GM23248 (cell line): ENCODE data around the gene SUGCT. TPM values are rescaled to one million over a fixed set of nuclear protein-coding genes. Genes with fewer than 3 reads are reported as not detected.

Experiments used
- DNase-seq: peaks from one replicate; pipeline ENCODE4 v3.0.0-alpha.2; 2015
- H2AFZ ChIP-seq: fragments of 200-600 bp; sonication (generic); 2 replicates; pipeline ENCODE4 v1.6.1; 2016; ENCODE audit warnings: antibody characterized with exemption
- H3F3A ChIP-seq: fragments of 200-600 bp; sonication (generic); 2 replicates; pipeline ENCODE4 v1.6.1; 2016; ENCODE audit warnings: mild to moderate bottlenecking, antibody characterized with exemption, mixed run types; ENCODE audit not compliant: insufficient read depth
- H3K27ac ChIP-seq: fragments of 200-600 bp; sonication (generic); 2 replicates; pipeline ENCODE4 v1.5.1; 2016; ENCODE audit warnings: mild to moderate bottlenecking
- H3K27me3 ChIP-seq: fragments of 200-600 bp; sonication (generic); replicated peaks from 2 replicates; pipeline ENCODE4 v1.6.1; 2016; ENCODE audit warnings: mild to moderate bottlenecking; ENCODE audit not compliant: insufficient read depth
- H3K36me3 ChIP-seq: fragments of 200-600 bp; sonication (generic); 2 replicates; pipeline ENCODE4 v1.6.1; 2016; ENCODE audit warnings: low read depth, mild to moderate bottlenecking
- H3K4me1 ChIP-seq: fragments of 200-600 bp; sonication (generic); 2 replicates; pipeline ENCODE4 v1.6.1; 2016; ENCODE audit warnings: mild to moderate bottlenecking; ENCODE audit not compliant: insufficient read depth
- H3K4me2 ChIP-seq: fragments of 200-600 bp; sonication (generic); one replicate; pipeline ENCODE4 v1.6.1; 2016; ENCODE audit warnings: mild to moderate bottlenecking; ENCODE audit not compliant: unreplicated experiment
- H3K4me3 ChIP-seq: fragments of 200-600 bp; sonication (generic); 2 replicates; pipeline ENCODE4 v1.5.1; 2016; ENCODE audit warnings: mild to moderate bottlenecking
- H3K79me2 ChIP-seq: fragments of 200-600 bp; sonication (generic); 2 replicates; pipeline ENCODE4 v1.6.1; 2016; ENCODE audit warnings: mild to moderate bottlenecking; ENCODE audit not compliant: insufficient read depth
- H3K9ac ChIP-seq: fragments of 200-600 bp; sonication (generic); 2 replicates; pipeline ENCODE4 v1.6.1; 2016; ENCODE audit warnings: mild to moderate bottlenecking
- H3K9me2 ChIP-seq: fragments of 200-600 bp; sonication (generic); 2 replicates; pipeline ENCODE4 v1.6.1; 2016; ENCODE audit warnings: mixed run types, mild to moderate bottlenecking, moderate library complexity; ENCODE audit not compliant: insufficient read depth
- H3K9me3 ChIP-seq: fragments of 200-600 bp; sonication (generic); one replicate; pipeline ENCODE4 v1.6.1; 2017; ENCODE audit warnings: low read depth
- H4K20me1 ChIP-seq: fragments of 200-600 bp; sonication (generic); 2 replicates; pipeline ENCODE4 v1.6.0; 2016; ENCODE audit not compliant: insufficient read depth
- EZH2 ChIP-seq: fragments of 200-600 bp; sonication (generic); IDR thresholded peaks from 2 replicates; pipeline ENCODE4 v1.6.1; 2018; ENCODE audit warnings: antibody characterized with exemption, mild to moderate bottlenecking; ENCODE audit not compliant: insufficient read depth, poor library complexity, severe bottlenecking
- EZH2phosphoT487 ChIP-seq: fragments of 200-600 bp; sonication (generic); IDR thresholded peaks from 2 replicates; pipeline ENCODE4 v1.6.1; 2018; ENCODE audit warnings: antibody characterized with exemption, moderate library complexity, mild to moderate bottlenecking, low read depth; ENCODE audit not compliant: insufficient read depth
- WGBS, 2 experiments: methylation state at CpG; one replicate each; pipeline ENCODE4 v1.1.6; 2015 to 2017; ENCODE audit warnings: low lambda C conversion rate in 2 of 2, low coverage in 1 of 2; ENCODE audit errors: missing lambda C conversion rate in 2 of 2; 5-methylcytosine and 5-hydroxymethylcytosine counted together
- in situ Hi-C: fragments of 300-500 bp; cut with MboI; formaldehyde crosslinking; loops from 2 replicates; pipeline ENCODE4 v1.15.0; 2020
- polyA plus RNA-seq: library from polyadenylated mRNA; unstranded; fragments of >200 nt; fragmentation: Nextera tagmentation; extraction: Ambion mirVana; gene quantifications from 2 replicates; pipeline ENCODE4 v1.2.1, GENCODE V29; 2016
- total RNA-seq: library from RNA; depleted of rRNA; stranded (reverse); fragments of >200 nt; shearing (Covaris generic); gene quantifications from 2 replicates; pipeline ENCODE4 v1.2.3, GENCODE V29; 2014

Gene SUGCT
- total and polyA plus RNA-seq, 2 experiments from 2014 or later, result 2.2 to 7.1 TPM

DNA sequence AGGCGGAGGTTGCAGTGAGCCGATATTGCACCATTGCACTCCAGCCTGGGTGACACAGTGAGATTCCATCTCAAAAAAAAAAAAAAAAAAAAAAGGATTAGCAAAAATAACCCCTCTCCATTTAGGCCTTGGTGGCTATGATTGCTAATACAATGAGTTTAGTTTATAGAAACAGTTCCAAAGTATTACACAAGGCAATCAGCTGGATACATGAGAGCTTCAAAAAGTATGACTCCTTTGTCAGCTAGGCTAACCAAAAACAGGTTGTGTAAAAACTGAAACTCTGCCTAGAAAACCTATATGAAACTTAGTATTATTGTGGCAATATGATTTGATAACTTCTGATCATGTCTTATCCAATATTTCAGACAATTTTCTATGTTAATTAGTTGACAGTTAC, 57.2 kb downstream of the SUGCT start:
- Histone ChIP-seq H3K4me2 (peak overlapping the region; percentile 0), H3K9me2 (no peaks in the 10 kb centered on the region), H3K79me2 (no peaks in the 10 kb centered on the region), H3K4me1 (peaks cover 14% of the 10 kb centered on the region), H3K4me3 (no peak overlapping the region), H3K9me3 (no peaks in the 10 kb centered on the region), H3K9ac (no peak overlapping the region), H3K27ac (peak overlapping the region; percentile 41), H3K27me3 (no peaks in the 10 kb centered on the region), H2AFZ (no peak overlapping the region), H3F3A (peaks cover 21% of the 10 kb centered on the region), H4K20me1 (no peaks in the 10 kb centered on the region), H3K36me3 (no peaks in the 10 kb centered on the region)
- DNase-seq, result peak; percentile 87
- TF ChIP-seq EZH2phosphoT487, result no peak
- no peak for TF ChIP-seq EZH2
- WGBS, 2 experiments, result 73% methylated on average over 2 of the region's 2 CpGs; no CpG with 5 or more reads in 1 of the 2 experiments
- in situ Hi-C loops, result no loop called here

DNA sequence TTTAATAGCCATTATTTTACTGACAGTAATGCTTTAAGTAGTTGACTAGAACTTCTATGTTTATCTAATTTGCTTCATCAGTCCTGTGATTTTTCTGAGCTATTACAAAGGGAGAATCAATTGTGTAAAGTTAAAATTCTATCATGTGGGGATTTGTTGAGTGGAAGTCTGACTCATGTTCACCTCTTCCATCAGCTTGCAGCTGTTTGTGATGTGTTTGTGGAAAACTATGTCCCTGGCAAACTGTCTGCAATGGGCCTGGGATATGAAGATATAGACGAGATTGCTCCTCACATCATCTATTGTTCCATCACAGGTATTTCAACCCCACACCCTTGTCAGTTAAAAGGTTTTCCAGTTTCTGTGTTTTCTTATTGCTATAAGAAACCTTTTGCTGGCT, 59.9 kb downstream of the SUGCT start:
- no peak overlapping the region for H3K9ac ChIP-seq
- H4K20me1 ChIP-seq, result no peaks in the 10 kb centered on the region
- no peak overlapping the region for H2AFZ ChIP-seq
- DNase-seq, result peak; percentile 80
- peak overlapping the region; percentile 50 for H3K27ac ChIP-seq
- H3F3A ChIP-seq, result peaks cover 21% of the 10 kb centered on the region
- no peaks in the 10 kb centered on the region for H3K9me2 ChIP-seq
- in situ Hi-C loops, result no loop called here
- no peak overlapping the region for H3K4me2 ChIP-seq
- 5 to 10% methylated on average over 1 of the region's 1 CpG for WGBS, 2 experiments
- no peak overlapping the region for H3K4me3 ChIP-seq
- H3K27me3 ChIP-seq, result no peaks in the 10 kb centered on the region
- H3K36me3 ChIP-seq, result no peaks in the 10 kb centered on the region
- H3K9me3 ChIP-seq, result no peaks in the 10 kb centered on the region
- H3K4me1 ChIP-seq, result peaks cover 23% of the 10 kb centered on the region
- no peak for TF ChIP-seq EZH2
- no peak for TF ChIP-seq EZH2phosphoT487
- H3K79me2 ChIP-seq, result no peaks in the 10 kb centered on the region

DNA sequence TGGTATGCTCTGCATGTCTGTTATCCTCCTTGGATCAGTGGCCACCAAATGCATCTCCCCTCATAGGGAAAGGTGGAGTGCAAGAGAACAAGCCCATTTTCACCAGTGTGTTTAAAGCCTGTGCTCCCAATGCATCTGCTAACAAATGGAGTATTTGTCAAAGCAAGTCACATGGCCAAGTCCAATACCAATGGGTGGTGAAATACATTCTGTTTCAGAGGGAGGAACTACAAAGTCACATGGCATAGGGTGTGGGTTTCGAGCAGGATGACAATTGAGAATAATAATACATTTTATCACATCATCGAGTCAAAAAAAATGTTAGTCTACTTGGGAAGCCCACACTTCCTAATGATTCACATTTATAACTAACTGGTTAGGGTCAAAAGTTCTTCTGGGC, 62.7 kb downstream of the SUGCT start:
- Histone ChIP-seq H3K27ac (no peak overlapping the region), H3K4me2 (no peak overlapping the region), H2AFZ (no peak overlapping the region), H3K36me3 (no peaks in the 10 kb centered on the region), H3K79me2 (no peaks in the 10 kb centered on the region), H3K4me3 (no peak overlapping the region), H3K9me3 (no peaks in the 10 kb centered on the region), H3K4me1 (peaks cover 37% of the 10 kb centered on the region), H3K9ac (no peak overlapping the region), H3K27me3 (no peaks in the 10 kb centered on the region), H4K20me1 (no peaks in the 10 kb centered on the region), H3F3A (peaks cover 11% of the 10 kb centered on the region), H3K9me2 (no peaks in the 10 kb centered on the region)
- in situ Hi-C loops, result no loop called here
- no peak for DNase-seq
- no peak for TF ChIP-seq EZH2
- TF ChIP-seq EZH2phosphoT487, result no peak
- WGBS, 2 experiments, result 84 to 90% methylated on average over 2 of the region's 2 CpGs

DNA sequence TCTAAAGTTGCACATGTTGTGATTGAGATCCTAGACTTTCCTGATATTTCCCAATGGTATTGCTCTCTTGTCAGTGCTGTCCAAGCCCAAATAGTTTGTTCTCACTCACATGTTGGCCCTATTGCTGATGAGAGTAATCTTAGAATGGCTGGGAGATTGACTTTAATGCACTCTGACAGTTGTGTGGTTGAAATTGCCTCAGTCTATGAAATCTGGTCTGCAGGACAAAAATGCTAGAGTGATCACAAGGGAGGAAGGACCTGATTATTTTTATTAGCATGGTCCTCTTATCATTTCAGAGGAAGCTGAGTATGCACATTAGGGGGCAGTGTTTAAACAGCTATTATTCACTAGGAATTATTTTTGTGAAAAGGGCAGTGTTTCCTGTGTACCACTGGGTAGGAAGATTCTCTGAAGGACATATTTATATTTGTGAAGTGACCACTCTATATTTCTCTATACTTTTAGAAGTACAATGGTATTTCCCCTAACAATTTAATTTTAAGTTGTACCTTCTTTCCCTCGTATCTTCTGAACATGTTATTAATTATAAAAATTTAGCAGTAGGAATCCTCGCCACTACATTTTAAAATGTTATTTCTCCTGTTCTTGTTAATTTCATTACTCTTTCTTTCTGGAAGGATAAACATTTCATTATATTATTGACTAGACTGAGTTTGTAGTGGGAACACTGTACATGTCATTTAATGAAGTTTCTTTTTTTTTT, 64.4 kb downstream of the SUGCT start:
- no peak for TF ChIP-seq EZH2phosphoT487
- no peak for TF ChIP-seq EZH2
- no peaks in the 10 kb centered on the region for H3K9me3 ChIP-seq
- H3F3A ChIP-seq, result peaks cover 10% of the 10 kb centered on the region
- peak overlapping the region; percentile 68 for H3K9ac ChIP-seq
- H3K27me3 ChIP-seq, result no peaks in the 10 kb centered on the region
- in situ Hi-C loops, result no loop called here
- no peak overlapping the region for H3K4me3 ChIP-seq
- H3K9me2 ChIP-seq, result no peaks in the 10 kb centered on the region
- peaks cover 36% of the 10 kb centered on the region for H3K4me1 ChIP-seq
- H3K36me3 ChIP-seq, result no peaks in the 10 kb centered on the region
- peak overlapping the region; percentile 45 for H3K27ac ChIP-seq
- no peak overlapping the region for H3K4me2 ChIP-seq
- peak; percentile 70 for DNase-seq
- no peaks in the 10 kb centered on the region for H4K20me1 ChIP-seq
- peak overlapping the region; percentile 77 for H2AFZ ChIP-seq
- WGBS, 2 experiments, result 52 to 64% methylated on average over 2 of the region's 2 CpGs
- no peaks in the 10 kb centered on the region for H3K79me2 ChIP-seq

DNA sequence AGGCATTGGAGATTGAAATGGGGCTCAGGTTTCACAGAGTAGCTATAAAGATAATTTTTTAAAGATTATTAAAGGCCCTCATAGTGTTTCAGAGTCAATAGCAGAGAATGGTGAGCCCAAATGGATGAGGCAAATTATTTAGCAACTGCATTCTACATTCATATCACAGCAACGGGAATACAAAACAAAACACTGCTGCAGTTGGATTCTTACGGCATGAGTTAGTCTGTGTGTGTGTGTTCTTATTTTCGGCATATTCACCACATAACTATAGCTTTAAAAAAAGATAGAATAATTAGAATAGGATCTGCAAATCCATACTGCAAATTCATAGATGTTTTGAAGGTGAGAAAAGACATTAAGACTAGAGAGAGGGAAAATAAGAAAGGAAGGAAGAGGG, 66.0 kb downstream of the SUGCT start:
- no peaks in the 10 kb centered on the region for H3K27me3 ChIP-seq
- DNase-seq, result peak; percentile 86
- no peaks in the 10 kb centered on the region for H4K20me1 ChIP-seq
- H2AFZ ChIP-seq, result peak overlapping the region; percentile 77
- in situ Hi-C loops, result no loop called here
- no peaks in the 10 kb centered on the region for H3F3A ChIP-seq
- TF ChIP-seq EZH2, result no peak
- TF ChIP-seq EZH2phosphoT487, result no peak
- no peaks in the 10 kb centered on the region for H3K9me3 ChIP-seq
- peak overlapping the region; percentile 46; the same call in 1 of the 2 replicates for H3K4me3 ChIP-seq
- H3K36me3 ChIP-seq, result no peaks in the 10 kb centered on the region
- 35 to 46% methylated on average over 3 of the region's 3 CpGs for WGBS, 2 experiments
- H3K4me1 ChIP-seq, result peaks cover 30% of the 10 kb centered on the region
- peak overlapping the region; percentile 68 for H3K9ac ChIP-seq
- H3K4me2 ChIP-seq, result peak overlapping the region; percentile 51
- no peaks in the 10 kb centered on the region for H3K9me2 ChIP-seq
- H3K27ac ChIP-seq, result peak overlapping the region; percentile 79
- no peaks in the 10 kb centered on the region for H3K79me2 ChIP-seq
